ENCODE measurements around the gene ESCO1.

ESCO1 gene

DNA sequence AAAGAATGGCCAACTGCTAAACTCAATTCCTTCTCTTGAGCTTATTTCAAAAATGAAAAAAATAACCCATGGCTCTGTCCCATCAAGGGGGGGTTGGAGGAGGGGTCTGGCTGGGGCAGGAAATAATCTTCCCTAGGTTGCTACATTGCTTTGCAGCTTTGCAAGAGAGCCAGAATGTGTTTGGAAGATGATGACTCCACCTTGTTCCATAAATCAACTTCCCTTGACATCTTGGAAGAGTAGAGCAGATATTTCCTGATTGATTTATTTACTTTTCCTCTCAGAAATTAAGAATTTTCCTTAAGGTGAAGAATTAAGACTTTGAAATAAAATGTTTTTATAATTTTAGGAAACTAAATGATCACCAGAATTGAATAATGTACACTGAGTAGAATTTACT, 41.3 kb downstream of the ESCO1 start:
- no peak for DNase-seq (ENCODE audit: insufficient read length)
- no peak for TF ChIP-seq POLR2A (IDR thresholded peaks at IDR 0.05; ENCODE audit: low read depth, low read length)
- TF ChIP-seq TAF1 (IDR thresholded peaks at IDR 0.05; ENCODE audit: borderline replicate concordance, low read depth, low read length) = no peak
- no peak for TF ChIP-seq POLR2AphosphoS5 (IDR thresholded peaks at IDR 0.05; ENCODE audit: low read depth, low read length)
- FAIRE-seq = no peak

- TF ChIP-seq POLR2A (IDR thresholded peaks at IDR 0.05; ENCODE audit: low read depth, low read length) = no peak
- TF ChIP-seq POLR2AphosphoS5 (IDR thresholded peaks at IDR 0.05; ENCODE audit: low read depth, low read length) = no peak
- TF ChIP-seq TAF1 (IDR thresholded peaks at IDR 0.05; ENCODE audit: borderline replicate concordance, low read depth, low read length) = no peak
- no peak for FAIRE-seq
These were observed 42.8 kb downstream of the ESCO1 start for GRCh38 chr18:21557607-21558253.

GRCh38 chr18:21550510-21550970, 50.0 kb downstream of the ESCO1 start:
- no peak for DNase-seq (ENCODE audit: insufficient read length)
- no peak for TF ChIP-seq POLR2AphosphoS5 (IDR thresholded peaks at IDR 0.05; ENCODE audit: low read depth, low read length)
- no peak for TF ChIP-seq TAF1 (IDR thresholded peaks at IDR 0.05; ENCODE audit: borderline replicate concordance, low read depth, low read length)
- no peak for TF ChIP-seq POLR2A (IDR thresholded peaks at IDR 0.05; ENCODE audit: low read depth, low read length)
- no peak for FAIRE-seq

More at GRCh38 chr18:21557607-21558253, 42.8 kb downstream of the ESCO1 start:
- DNase-seq (ENCODE audit: insufficient read length) = no peak

- DNase-seq (ENCODE audit: insufficient read length) = no peak
- TF ChIP-seq POLR2AphosphoS5 (IDR thresholded peaks at IDR 0.05; ENCODE audit: low read depth, low read length) (no peak), POLR2A (IDR thresholded peaks at IDR 0.05; ENCODE audit: low read depth, low read length) (no peak), TAF1 (IDR thresholded peaks at IDR 0.05; ENCODE audit: borderline replicate concordance, low read depth, low read length) (no peak)
- FAIRE-seq = no peak
These were observed 51.9 kb downstream of the ESCO1 start for GRCh38 chr18:21548647-21549046.

GRCh38 chr18:21546423-21546822, 54.1 kb downstream of the ESCO1 start:
- DNase-seq (ENCODE audit: insufficient read length) (no peak), FAIRE-seq (no peak)
- TF ChIP-seq TAF1 (IDR thresholded peaks at IDR 0.05; ENCODE audit: borderline replicate concordance, low read depth, low read length) (no peak), POLR2A (IDR thresholded peaks at IDR 0.05; ENCODE audit: low read depth, low read length) (no peak), POLR2AphosphoS5 (IDR thresholded peaks at IDR 0.05; ENCODE audit: low read depth, low read length) (no peak)

- FAIRE-seq (no peak), DNase-seq (ENCODE audit: insufficient read length) (no peak)
These were observed 62.3 kb downstream of the ESCO1 start for GRCh38 chr18:21538230-21538629.

DNA sequence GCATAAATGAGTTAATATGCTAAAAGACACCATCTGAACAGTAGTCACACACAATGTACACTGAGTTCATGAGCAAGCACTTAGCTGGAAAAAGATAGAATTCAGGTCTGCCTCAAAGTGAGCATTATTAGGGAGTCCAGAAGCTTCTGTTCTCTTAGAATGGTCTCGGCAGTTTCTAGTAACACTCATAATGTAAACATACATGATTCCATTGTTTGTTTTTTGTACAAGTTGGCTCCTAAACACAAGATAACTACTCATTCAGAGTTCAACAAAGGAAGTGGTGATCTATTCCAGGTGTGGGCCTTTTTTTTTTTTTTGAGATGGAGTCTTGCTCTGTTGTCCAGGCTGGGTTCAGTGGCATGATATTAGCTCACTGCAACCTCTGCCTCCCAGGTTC, 66.2 kb downstream of the ESCO1 start:
- no peak for TF ChIP-seq POLR2A (IDR thresholded peaks at IDR 0.05; ENCODE audit: low read depth, low read length)
- no peak for TF ChIP-seq POLR2AphosphoS5 (IDR thresholded peaks at IDR 0.05; ENCODE audit: low read depth, low read length)
- no peak for TF ChIP-seq TAF1 (IDR thresholded peaks at IDR 0.05; ENCODE audit: borderline replicate concordance, low read depth, low read length)
- no peak for FAIRE-seq
- no peak for DNase-seq (ENCODE audit: insufficient read length)

More at GRCh38 chr18:21538230-21538629, 62.3 kb downstream of the ESCO1 start:
- TF ChIP-seq POLR2A (IDR thresholded peaks at IDR 0.05; ENCODE audit: low read depth, low read length) = no peak
- TF ChIP-seq TAF1 (IDR thresholded peaks at IDR 0.05; ENCODE audit: borderline replicate concordance, low read depth, low read length) = no peak

GRCh38 chr18:21526463-21526862, 74.0 kb downstream of the ESCO1 start:
- DNase-seq (ENCODE audit: insufficient read length) (no peak), FAIRE-seq (no peak)
- TF ChIP-seq POLR2A (IDR thresholded peaks at IDR 0.05; ENCODE audit: low read depth, low read length) = no peak
- TF ChIP-seq TAF1 (IDR thresholded peaks at IDR 0.05; ENCODE audit: borderline replicate concordance, low read depth, low read length) = no peak
- no peak for TF ChIP-seq POLR2AphosphoS5 (IDR thresholded peaks at IDR 0.05; ENCODE audit: low read depth, low read length)

GRCh38 chr18:21525916-21526315, 74.6 kb downstream of the ESCO1 start:
- no peak for DNase-seq (ENCODE audit: insufficient read length)
- FAIRE-seq = no peak
- TF ChIP-seq POLR2AphosphoS5 (IDR thresholded peaks at IDR 0.05; ENCODE audit: low read depth, low read length) (no peak), POLR2A (IDR thresholded peaks at IDR 0.05; ENCODE audit: low read depth, low read length) (no peak), TAF1 (IDR thresholded peaks at IDR 0.05; ENCODE audit: borderline replicate concordance, low read depth, low read length) (no peak)

DNA sequence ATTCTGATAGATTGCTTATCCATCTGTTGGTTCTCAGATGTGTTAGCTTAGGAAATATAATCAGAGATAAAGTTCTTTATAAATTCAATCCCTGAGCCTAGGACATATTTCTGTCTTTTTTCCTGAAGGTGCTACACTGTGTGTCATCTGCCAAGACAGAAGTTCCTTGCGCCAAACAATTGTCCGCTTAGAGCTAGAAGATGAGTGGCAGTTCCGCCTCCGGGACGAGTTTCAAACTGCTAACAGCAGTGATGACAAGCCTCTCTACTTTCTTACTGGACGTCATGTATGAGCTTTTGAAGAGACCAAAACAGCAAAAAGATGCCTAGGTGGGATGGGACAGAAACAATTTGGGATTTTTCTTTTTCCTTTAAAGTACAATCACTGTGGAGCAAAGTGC, 78.0 kb downstream of the ESCO1 start:
- TF ChIP-seq POLR2AphosphoS5 (IDR thresholded peaks at IDR 0.05; ENCODE audit: low read depth, low read length) (no peak), TAF1 (IDR thresholded peaks at IDR 0.05; ENCODE audit: borderline replicate concordance, low read depth, low read length) (no peak), POLR2A (IDR thresholded peaks at IDR 0.05; ENCODE audit: low read depth, low read length) (no peak)
- no peak for FAIRE-seq
- no peak for DNase-seq (ENCODE audit: insufficient read length)

DNA sequence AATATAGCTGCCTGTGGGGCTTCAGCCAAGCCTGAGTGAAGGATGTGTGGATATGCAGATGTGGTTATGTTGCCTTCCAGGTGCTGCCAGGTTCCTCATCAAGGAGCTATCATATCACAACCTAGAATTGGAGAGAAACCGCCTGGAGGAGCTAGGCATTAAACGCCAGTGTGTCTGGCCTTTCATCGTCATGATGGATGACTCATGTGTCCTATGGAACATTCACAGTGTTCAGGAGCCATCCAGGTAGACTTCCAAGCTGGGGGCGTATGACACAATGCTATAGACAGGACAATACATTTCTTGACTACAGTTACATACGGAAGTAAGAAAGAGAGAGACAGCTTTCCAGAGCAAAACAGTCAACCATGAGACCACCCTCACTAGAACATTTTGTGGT, 86.8 kb downstream of the ESCO1 start:
- no peak for FAIRE-seq
- DNase-seq (ENCODE audit: insufficient read length) = no peak

DNA sequence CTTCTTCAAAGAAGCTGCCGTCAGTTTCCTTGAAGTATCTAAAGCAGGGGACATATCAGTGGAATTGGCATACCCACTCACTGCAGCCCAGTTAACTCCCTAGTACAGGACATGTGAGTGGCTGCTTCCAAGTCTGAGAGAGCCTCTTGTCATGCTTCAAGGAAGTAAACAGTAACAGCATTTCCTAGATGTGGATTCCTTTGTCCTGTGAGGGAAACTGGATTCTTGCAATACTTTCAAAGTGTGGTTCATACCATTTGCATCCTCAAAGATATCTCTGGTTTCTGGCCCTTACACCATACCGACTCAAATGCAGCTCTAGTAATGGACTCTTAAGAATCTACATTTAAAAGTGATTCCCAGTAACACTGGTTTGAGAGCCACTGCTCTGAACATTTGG, 87.2 kb downstream of the ESCO1 start:
- FAIRE-seq (no peak), DNase-seq (ENCODE audit: insufficient read length) (no peak)
- TF ChIP-seq POLR2A (IDR thresholded peaks at IDR 0.05; ENCODE audit: low read depth, low read length) = no peak
- no peak for TF ChIP-seq POLR2AphosphoS5 (IDR thresholded peaks at IDR 0.05; ENCODE audit: low read depth, low read length)
- TF ChIP-seq TAF1 (IDR thresholded peaks at IDR 0.05; ENCODE audit: borderline replicate concordance, low read depth, low read length) = no peak

More for the DNA sequence above, 86.8 kb downstream of the ESCO1 start:
- TF ChIP-seq POLR2A (IDR thresholded peaks at IDR 0.05; ENCODE audit: low read depth, low read length) (no peak), POLR2AphosphoS5 (IDR thresholded peaks at IDR 0.05; ENCODE audit: low read depth, low read length) (no peak), TAF1 (IDR thresholded peaks at IDR 0.05; ENCODE audit: borderline replicate concordance, low read depth, low read length) (no peak)

Data from GM12892 (cell line).